ENCODE data around the gene TOP3B.

DNA sequence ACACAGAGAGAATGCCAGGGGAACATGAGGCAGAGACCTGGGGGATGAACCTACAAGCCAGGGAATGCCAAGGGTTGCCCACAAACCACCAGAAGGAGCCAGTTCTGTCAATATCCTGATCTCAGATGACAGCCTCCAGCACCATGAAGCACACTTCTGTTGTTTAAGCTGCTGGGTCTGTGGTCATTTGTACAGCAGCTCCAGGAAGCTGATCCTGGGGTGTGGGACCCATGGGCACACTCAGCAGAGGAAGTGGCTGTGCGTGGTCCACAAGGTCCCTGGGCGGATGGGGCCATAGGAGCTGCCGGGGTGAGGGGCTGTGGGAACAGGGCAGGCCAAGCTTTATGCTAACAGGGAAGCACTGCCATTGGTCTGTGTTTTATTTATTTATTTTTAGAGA is 42.1 kb downstream of the TOP3B start:
- TF ChIP-seq, protein P1, sequence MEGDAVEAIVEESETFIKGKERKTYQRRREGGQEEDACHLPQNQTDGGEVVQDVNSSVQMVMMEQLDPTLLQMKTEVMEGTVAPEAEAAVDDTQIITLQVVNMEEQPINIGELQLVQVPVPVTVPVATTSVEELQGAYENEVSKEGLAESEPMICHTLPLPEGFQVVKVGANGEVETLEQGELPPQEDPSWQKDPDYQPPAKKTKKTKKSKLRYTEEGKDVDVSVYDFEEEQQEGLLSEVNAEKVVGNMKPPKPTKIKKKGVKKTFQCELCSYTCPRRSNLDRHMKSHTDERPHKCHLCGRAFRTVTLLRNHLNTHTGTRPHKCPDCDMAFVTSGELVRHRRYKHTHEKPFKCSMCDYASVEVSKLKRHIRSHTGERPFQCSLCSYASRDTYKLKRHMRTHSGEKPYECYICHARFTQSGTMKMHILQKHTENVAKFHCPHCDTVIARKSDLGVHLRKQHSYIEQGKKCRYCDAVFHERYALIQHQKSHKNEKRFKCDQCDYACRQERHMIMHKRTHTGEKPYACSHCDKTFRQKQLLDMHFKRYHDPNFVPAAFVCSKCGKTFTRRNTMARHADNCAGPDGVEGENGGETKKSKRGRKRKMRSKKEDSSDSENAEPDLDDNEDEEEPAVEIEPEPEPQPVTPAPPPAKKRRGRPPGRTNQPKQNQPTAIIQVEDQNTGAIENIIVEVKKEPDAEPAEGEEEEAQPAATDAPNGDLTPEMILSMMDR (IDR thresholded peaks at IDR 0.05; ENCODE audit: low read depth, low read length, poor library complexity, severe bottlenecking) = no peak
- no peak for TF ChIP-seq EZH2phosphoT487 (IDR thresholded peaks at IDR 0.05; ENCODE audit: borderline replicate concordance, low read length)

Measured in DOHH2 (cell line).